Measurements from ENCODE around the gene SRRM3. TPM values are rescaled to one million over a fixed set of nuclear protein-coding genes. Genes with fewer than 3 reads are reported as not detected.
"Not testable (repeated sequence)": the region's sequence is repeated elsewhere in the genome, so short reads cannot be mapped to it uniquely, and the experiment has no call there.

The SRRM3 gene
- total and polyA plus RNA-seq, 4 donors, result 3.0 to 7.4 (median 4.8) TPM

- ATAC-seq (ENCODE audit: low FRiP score) (no peak), DNase-seq (no peak)
- Histone ChIP-seq H3K36me3 (ENCODE audit: control insufficient read depth in 1 of 2, insufficient read depth in 2 of 2, low read length in 1 of 2) (no peaks in the 10 kb centered on the region), H3K4me1 (ENCODE audit: control insufficient read depth in 1 of 2, insufficient read depth in 2 of 2, low read length in 2 of 2) (no peaks in the 10 kb centered on the region), H3K4me3 (ENCODE audit: low read length in 2 of 2) (no peak overlapping the region), H3K9me3 (ENCODE audit: control insufficient read depth, low read length) (peaks cover 3% of the 10 kb centered on the region), H3K27ac (ENCODE audit: low read depth in 1 of 2, low read length in 2 of 2) (no peak overlapping the region), H3K27me3 (ENCODE audit: control insufficient read depth in 1 of 2, insufficient read depth in 2 of 2, low read length in 1 of 2) (no peaks in the 10 kb centered on the region)
- 51 to 53% methylated on average over 9 of the region's 9 CpGs for WGBS, 2 donors
- intact Hi-C loops (cut with DNase I), result no loop called here
Observed at GRCh38 chr7:76231583-76231982, 29.9 kb downstream of the SRRM3 start.

DNA sequence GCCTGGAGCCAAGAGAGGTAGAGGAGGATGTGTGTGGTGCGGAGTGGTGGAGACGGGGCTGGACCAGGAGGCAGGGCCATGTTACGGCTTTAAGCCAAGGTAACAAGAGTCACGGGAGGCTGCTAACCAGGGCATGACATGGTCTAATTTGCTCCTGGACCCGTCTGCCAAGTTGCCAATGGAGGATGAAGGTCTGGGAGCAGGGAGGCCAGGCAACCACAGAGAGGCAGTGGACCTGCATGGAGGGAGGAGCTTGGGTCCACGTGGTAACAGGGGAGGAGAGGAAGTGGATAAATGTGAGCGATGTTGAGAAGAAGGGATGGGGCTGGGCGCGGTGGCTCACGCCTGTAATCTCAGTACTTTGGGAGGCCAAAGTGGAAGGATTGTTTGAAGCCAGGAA is 31.0 kb downstream of the SRRM3 start:
- no peak for DNase-seq
- Histone ChIP-seq H3K9me3 (ENCODE audit: control insufficient read depth, low read length) (peaks cover 1% of the 10 kb centered on the region), H3K4me1 (ENCODE audit: control insufficient read depth in 1 of 2, insufficient read depth in 2 of 2, low read length in 2 of 2) (no peaks in the 10 kb centered on the region), H3K27ac (ENCODE audit: low read depth in 1 of 2, low read length in 2 of 2) (no peak overlapping the region), H3K4me3 (ENCODE audit: low read length in 2 of 2) (no peak overlapping the region), H3K27me3 (ENCODE audit: control insufficient read depth in 1 of 2, insufficient read depth in 2 of 2, low read length in 1 of 2) (no peaks in the 10 kb centered on the region), H3K36me3 (ENCODE audit: control insufficient read depth in 1 of 2, insufficient read depth in 2 of 2, low read length in 1 of 2) (no peaks in the 10 kb centered on the region)
- 68 to 71% methylated on average over 10 of the region's 10 CpGs for WGBS, 2 donors
- intact Hi-C loops (cut with DNase I), result no loop called here
- ATAC-seq (ENCODE audit: low FRiP score), result no peak

DNA sequence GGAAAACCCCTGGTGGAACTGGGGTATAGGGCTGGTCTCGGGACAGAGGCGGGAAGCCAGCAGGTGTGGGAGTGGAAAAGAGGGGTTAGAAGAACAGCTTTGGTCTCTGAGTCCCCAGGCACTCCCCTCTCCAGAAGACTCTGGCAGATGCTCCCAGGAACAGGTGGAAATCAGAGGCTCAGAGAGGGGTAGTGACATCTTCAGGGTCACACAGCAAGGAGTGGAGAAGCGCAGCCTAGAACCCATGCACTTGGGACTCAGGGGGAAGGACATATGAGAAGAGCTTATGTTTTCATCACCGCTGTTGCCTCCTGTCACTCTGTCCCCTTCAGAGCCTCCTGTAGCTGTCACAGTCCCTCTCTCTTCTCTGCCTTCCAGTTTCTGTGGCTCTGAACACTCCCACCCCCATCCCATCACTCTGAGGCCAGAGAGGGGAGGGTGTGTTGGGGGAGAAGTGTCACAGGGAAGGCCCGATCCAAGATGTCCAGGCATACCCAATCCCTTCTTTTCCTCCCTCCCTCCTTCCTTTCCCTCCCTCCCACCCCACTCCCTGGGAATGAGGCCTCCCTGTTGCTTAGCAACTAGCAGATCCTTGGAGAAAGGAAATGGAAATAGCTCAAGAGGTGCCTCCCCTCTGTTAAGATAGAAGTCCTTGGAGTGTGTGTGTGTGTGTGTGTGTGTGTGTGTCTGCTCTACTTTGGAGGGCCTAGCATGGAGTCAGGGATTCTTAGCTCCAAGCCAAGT is 32.0 kb downstream of the SRRM3 start:
- no peak overlapping the region for H3K4me3 ChIP-seq (ENCODE audit: low read length in 2 of 2)
- ATAC-seq (ENCODE audit: low FRiP score), result no peak
- H3K36me3 ChIP-seq (ENCODE audit: control insufficient read depth in 1 of 2, insufficient read depth in 2 of 2, low read length in 1 of 2), result no peaks in the 10 kb centered on the region
- no peak overlapping the region for H3K27ac ChIP-seq (ENCODE audit: low read depth in 1 of 2, low read length in 2 of 2)
- no peak for DNase-seq
- no peaks in the 10 kb centered on the region for H3K27me3 ChIP-seq (ENCODE audit: control insufficient read depth in 1 of 2, insufficient read depth in 2 of 2, low read length in 1 of 2)
- intact Hi-C loops (cut with DNase I), result no loop called here
- no peaks in the 10 kb centered on the region for H3K4me1 ChIP-seq (ENCODE audit: control insufficient read depth in 1 of 2, insufficient read depth in 2 of 2, low read length in 2 of 2)
- 73 to 79% methylated on average over 5 of the region's 5 CpGs for whole genome bisulfite sequencing, 2 donors
- H3K9me3 ChIP-seq (ENCODE audit: control insufficient read depth, low read length), result no peaks in the 10 kb centered on the region

GRCh38 chr7:76234282-76234584 is 32.5 kb downstream of the SRRM3 start:
- Histone ChIP-seq H3K4me3 (ENCODE audit: low read length in 2 of 2) (no peak overlapping the region), H3K9me3 (ENCODE audit: control insufficient read depth, low read length) (no peaks in the 10 kb centered on the region), H3K27ac (ENCODE audit: low read depth in 1 of 2, low read length in 2 of 2) (no peak overlapping the region), H3K27me3 (ENCODE audit: control insufficient read depth in 1 of 2, insufficient read depth in 2 of 2, low read length in 1 of 2) (no peaks in the 10 kb centered on the region), H3K4me1 (ENCODE audit: control insufficient read depth in 1 of 2, insufficient read depth in 2 of 2, low read length in 2 of 2) (no peaks in the 10 kb centered on the region), H3K36me3 (ENCODE audit: control insufficient read depth in 1 of 2, insufficient read depth in 2 of 2, low read length in 1 of 2) (no peaks in the 10 kb centered on the region)
- WGBS, 2 donors, result 50 to 52% methylated on average over 4 of the region's 4 CpGs
- ATAC-seq (ENCODE audit: low FRiP score) (no peak), DNase-seq (no peak)
- intact Hi-C loops (cut with DNase I), result no loop called here

DNA sequence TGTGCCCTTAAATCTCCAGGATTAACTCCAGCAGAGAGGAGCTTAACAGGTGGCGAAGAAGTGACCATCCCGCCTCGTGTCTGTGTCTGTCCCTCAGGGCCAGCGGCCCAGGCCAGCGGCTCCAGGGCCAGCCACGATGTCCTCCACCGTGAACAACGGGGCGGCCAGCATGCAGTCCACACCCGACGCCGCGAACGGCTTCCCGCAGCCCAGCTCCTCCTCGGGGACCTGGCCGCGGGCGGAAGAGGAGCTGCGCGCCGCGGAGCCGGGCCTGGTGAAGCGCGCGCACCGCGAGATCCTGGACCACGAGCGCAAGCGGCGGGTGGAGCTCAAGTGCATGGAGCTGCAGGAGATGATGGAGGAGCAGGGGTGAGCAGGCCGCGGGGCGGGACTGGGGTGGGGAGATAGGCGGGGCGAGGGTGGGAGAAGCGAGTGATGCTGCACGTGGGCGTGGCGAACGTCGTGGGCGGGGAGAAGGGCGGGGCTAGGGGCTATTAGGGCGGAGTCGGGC is 33.3 kb downstream of the SRRM3 start:
- intact Hi-C loops (cut with DNase I), result no loop called here
- no peaks in the 10 kb centered on the region for H3K36me3 ChIP-seq (ENCODE audit: control insufficient read depth in 1 of 2, insufficient read depth in 2 of 2, low read length in 1 of 2)
- no peak overlapping the region for H3K4me3 ChIP-seq (ENCODE audit: low read length in 2 of 2)
- DNase-seq (peak; percentile 76 to 89), ATAC-seq (ENCODE audit: low FRiP score) (peak; percentile 48)
- H3K9me3 ChIP-seq (ENCODE audit: control insufficient read depth, low read length), result no peaks in the 10 kb centered on the region
- no peaks in the 10 kb centered on the region for H3K27me3 ChIP-seq (ENCODE audit: control insufficient read depth in 1 of 2, insufficient read depth in 2 of 2, low read length in 1 of 2)
- H3K27ac ChIP-seq (ENCODE audit: low read depth in 1 of 2, low read length in 2 of 2), result no peak overlapping the region
- H3K4me1 ChIP-seq (ENCODE audit: control insufficient read depth in 1 of 2, insufficient read depth in 2 of 2, low read length in 2 of 2), result no peaks in the 10 kb centered on the region
- 3% methylated on average over 48 of the region's 48 CpGs for WGBS, 2 donors

DNA sequence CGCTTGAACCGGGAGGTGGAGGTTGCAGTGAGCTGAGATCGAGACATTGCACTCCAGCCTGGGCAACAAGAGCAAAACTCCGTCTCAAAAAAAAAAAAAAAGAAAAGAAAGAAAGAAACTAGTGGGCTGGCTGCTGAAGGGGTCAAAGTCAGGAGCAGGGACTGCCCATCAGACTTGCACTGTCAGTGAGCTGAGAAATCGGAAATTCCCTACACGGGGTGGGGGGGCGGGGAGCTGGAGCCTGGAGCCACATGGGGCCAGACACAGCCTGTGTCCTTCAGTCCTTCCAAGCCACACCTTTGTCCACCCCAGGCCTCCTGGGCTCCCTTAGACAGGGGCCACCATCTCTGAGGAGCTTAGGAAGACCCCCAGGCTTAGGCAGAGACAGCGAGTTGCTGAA is 34.5 kb downstream of the SRRM3 start:
- no peaks in the 10 kb centered on the region for H3K4me1 ChIP-seq (ENCODE audit: control insufficient read depth in 1 of 2, insufficient read depth in 2 of 2, low read length in 2 of 2)

DNA sequence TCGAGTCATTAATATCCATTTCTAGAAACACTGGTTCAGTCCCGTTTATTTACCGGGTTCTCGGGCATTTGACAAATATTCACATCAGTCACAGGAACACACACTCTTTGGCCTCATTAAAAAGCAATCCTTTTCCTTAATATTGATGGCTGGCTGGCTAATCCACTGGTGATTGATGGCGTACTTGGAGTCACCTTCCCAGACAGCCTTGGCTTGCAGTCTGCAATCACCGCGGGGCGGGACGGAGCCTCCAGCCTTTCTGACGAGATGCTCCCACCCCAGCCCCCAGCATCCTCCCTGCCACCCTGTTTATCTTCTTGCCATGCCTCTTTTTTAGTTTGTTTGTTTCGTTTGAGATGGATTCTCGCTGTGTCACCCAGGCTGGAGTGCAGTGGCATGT is 36.6 kb downstream of the SRRM3 start:
- no peaks in the 10 kb centered on the region for H3K36me3 ChIP-seq (ENCODE audit: control insufficient read depth in 1 of 2, insufficient read depth in 2 of 2, low read length in 1 of 2)
- DNase-seq, result no peak
- no peak for ATAC-seq (ENCODE audit: low FRiP score)
- no peak overlapping the region for H3K27ac ChIP-seq (ENCODE audit: low read depth in 1 of 2, low read length in 2 of 2)
- intact Hi-C loops (cut with DNase I), result no loop called here
- no peaks in the 10 kb centered on the region for H3K9me3 ChIP-seq (ENCODE audit: control insufficient read depth, low read length)
- H3K27me3 ChIP-seq (ENCODE audit: control insufficient read depth in 1 of 2, insufficient read depth in 2 of 2, low read length in 1 of 2), result no peaks in the 10 kb centered on the region
- no peak overlapping the region for H3K4me3 ChIP-seq (ENCODE audit: low read length in 2 of 2)
- H3K4me1 ChIP-seq (ENCODE audit: control insufficient read depth in 1 of 2, insufficient read depth in 2 of 2, low read length in 2 of 2), result no peaks in the 10 kb centered on the region
- WGBS, 2 donors, result 26 to 27% methylated on average over 12 of the region's 12 CpGs

More for the DNA sequence above, 34.5 kb downstream of the SRRM3 start:
- Histone ChIP-seq H3K36me3 (ENCODE audit: control insufficient read depth in 1 of 2, insufficient read depth in 2 of 2, low read length in 1 of 2) (no peaks in the 10 kb centered on the region), H3K27ac (ENCODE audit: low read depth in 1 of 2, low read length in 2 of 2) (no peak overlapping the region), H3K9me3 (ENCODE audit: control insufficient read depth, low read length) (no peaks in the 10 kb centered on the region), H3K4me3 (ENCODE audit: low read length in 2 of 2) (no peak overlapping the region), H3K27me3 (ENCODE audit: control insufficient read depth in 1 of 2, insufficient read depth in 2 of 2, low read length in 1 of 2) (no peaks in the 10 kb centered on the region)
- no peak for ATAC-seq (ENCODE audit: low FRiP score)
- intact Hi-C loops (cut with DNase I), result no loop called here
- no peak for DNase-seq
- WGBS, 2 donors, result 57 to 69% methylated on average over 8 of the region's 8 CpGs

- Histone ChIP-seq H3K27ac (ENCODE audit: low read depth in 1 of 2, low read length in 2 of 2) (no peak overlapping the region), H3K27me3 (ENCODE audit: control insufficient read depth in 1 of 2, insufficient read depth in 2 of 2, low read length in 1 of 2) (no peaks in the 10 kb centered on the region), H3K36me3 (ENCODE audit: control insufficient read depth in 1 of 2, insufficient read depth in 2 of 2, low read length in 1 of 2) (no peaks in the 10 kb centered on the region), H3K9me3 (ENCODE audit: control insufficient read depth, low read length) (no peaks in the 10 kb centered on the region), H3K4me3 (ENCODE audit: low read length in 2 of 2) (no peak overlapping the region), H3K4me1 (ENCODE audit: control insufficient read depth in 1 of 2, insufficient read depth in 2 of 2, low read length in 2 of 2) (no peaks in the 10 kb centered on the region)
- ATAC-seq (ENCODE audit: low FRiP score) (no peak), DNase-seq (no peak)
- 76 to 79% methylated on average over 5 of the region's 5 CpGs for WGBS, 2 donors
- intact Hi-C loops (cut with DNase I), result no loop called here
Observed at GRCh38 chr7:76241141-76241540, 39.4 kb downstream of the SRRM3 start.

GRCh38 chr7:76242517-76243063 is 40.9 kb downstream of the SRRM3 start:
- DNase-seq; H3K4me3 ChIP-seq (ENCODE audit: low read length in 2 of 2); H3K27me3 ChIP-seq (ENCODE audit: control insufficient read depth in 1 of 2, insufficient read depth in 2 of 2, low read length in 1 of 2); H3K4me1 ChIP-seq (ENCODE audit: control insufficient read depth in 1 of 2, insufficient read depth in 2 of 2, low read length in 2 of 2); ATAC-seq (ENCODE audit: low FRiP score); H3K27ac ChIP-seq (ENCODE audit: low read depth in 1 of 2, low read length in 2 of 2); intact Hi-C loops (cut with DNase I); H3K36me3 ChIP-seq (ENCODE audit: control insufficient read depth in 1 of 2, insufficient read depth in 2 of 2, low read length in 1 of 2); H3K9me3 ChIP-seq (ENCODE audit: control insufficient read depth, low read length): not testable (repeated sequence)
- 89 to 91% methylated on average over 5 of the region's 5 CpGs for WGBS, 2 donors
